GM23338 (cell line): ENCODE measurements around the gene PDCD1. TPM values are rescaled to one million over a fixed set of nuclear protein-coding genes. Genes with fewer than 3 reads are reported as not detected.
"Not testable (repeated sequence)": the region's sequence is repeated elsewhere in the genome, so short reads cannot be mapped to it uniquely, and the experiment has no call there.

ENCODE experiments used
- ATAC-seq: fragments of 200-7000 bp; cut with Tn5 transposase; 3 replicates; pipeline ENCODE4 v1.9.1; 2020
- DNase-seq: peaks from one replicate; pipeline ENCODE4 v3.0.0-alpha.2; 2015; ENCODE audit warnings: low spot score
- H2AFZ ChIP-seq: fragments of 200-600 bp; sonication (generic); 2 replicates; pipeline ENCODE4 v1.8.0; 2016; ENCODE audit warnings: antibody characterized with exemption, mild to moderate bottlenecking, moderate library complexity
- H3F3A ChIP-seq: fragments of 200-600 bp; sonication (generic); replicated peaks from 2 replicates; pipeline ENCODE4 v1.8.0; 2017; ENCODE audit warnings: antibody characterized with exemption, mixed run types, low read depth
- H3K27ac ChIP-seq: fragments of 200-600 bp; sonication (generic); 2 replicates; pipeline ENCODE4 v1.6.1; 2016; ENCODE audit warnings: low read depth
- H3K27me3 ChIP-seq: fragments of 200-600 bp; sonication (generic); 2 replicates; pipeline ENCODE4 v1.8.0; 2016; ENCODE audit warnings: mild to moderate bottlenecking, mixed run types, moderate library complexity; ENCODE audit not compliant: insufficient read depth
- H3K36me3 ChIP-seq: fragments of 200-600 bp; sonication (generic); 2 replicates; pipeline ENCODE4 v1.8.0; 2016; ENCODE audit warnings: mild to moderate bottlenecking; ENCODE audit not compliant: insufficient read depth
- H3K4me1 ChIP-seq: fragments of 200-600 bp; sonication (generic); 2 replicates; pipeline ENCODE4 v1.8.0; 2016; ENCODE audit warnings: mild to moderate bottlenecking, moderate library complexity; ENCODE audit not compliant: insufficient read depth
- H3K4me2 ChIP-seq: fragments of 200-600 bp; sonication (generic); 2 replicates; pipeline ENCODE4 v1.7.1; 2017; ENCODE audit warnings: mixed run types
- H3K4me3 ChIP-seq: fragments of 200-600 bp; sonication (generic); 2 replicates; pipeline ENCODE4 v1.6.1; 2016; ENCODE audit warnings: mixed run types
- H3K79me2 ChIP-seq: fragments of 200-600 bp; sonication (generic); replicated peaks from 2 replicates; pipeline ENCODE4 v1.8.0; 2017; ENCODE audit warnings: mild to moderate bottlenecking; ENCODE audit not compliant: insufficient read depth
- H3K9me2 ChIP-seq: fragments of 200-600 bp; sonication (generic); 2 replicates; pipeline ENCODE4 v1.8.0; 2017; ENCODE audit not compliant: insufficient read depth
- H4K20me1 ChIP-seq: fragments of 200-600 bp; sonication (generic); replicated peaks from 2 replicates; pipeline ENCODE4 v1.8.0; 2017; ENCODE audit warnings: mild to moderate bottlenecking; ENCODE audit not compliant: insufficient read depth
- H3K27ac Mint-ChIP-seq: 2 replicates; pipeline ENCODE4 v1.8.0; 2020; ENCODE audit warnings: inconsistent platforms, mild to moderate bottlenecking, moderate library complexity, mixed read lengths
- H3K27me3 Mint-ChIP-seq: 3 replicates; pipeline ENCODE4 v1.8.0; 2022; ENCODE audit warnings: low read depth, mild to moderate bottlenecking, moderate library complexity, mixed read lengths, inconsistent platforms; ENCODE audit not compliant: insufficient read depth, poor library complexity
- H3K36me3 Mint-ChIP-seq: 3 replicates; pipeline ENCODE4 v1.8.0; 2021; ENCODE audit warnings: low read depth, mild to moderate bottlenecking, inconsistent platforms, moderate library complexity, mixed read lengths
- H3K4me1 Mint-ChIP-seq: 3 replicates; pipeline ENCODE4 v1.8.0; 2020; ENCODE audit warnings: mild to moderate bottlenecking, inconsistent platforms, mixed read lengths
- H3K4me3 Mint-ChIP-seq: 3 replicates; pipeline ENCODE4 v1.8.0; 2021; ENCODE audit warnings: moderate library complexity, mild to moderate bottlenecking, inconsistent platforms, mixed read lengths
- H3K9me3 Mint-ChIP-seq: 3 replicates; pipeline ENCODE4 v1.8.0; 2020; ENCODE audit warnings: moderate library complexity, mild to moderate bottlenecking, inconsistent platforms, mixed read lengths
- CTCF ChIP-seq, 2 experiments: fragments of 200-600 bp in 1 of 2; sonication (generic) in 1 of 2; conservative IDR thresholded peaks; 2 replicates each; pipeline versions ENCODE4 v1.5.1 to v1.6.1; 2016 to 2017; ENCODE audit warnings: antibody characterized with exemption in 2 of 2, low read depth in 2 of 2, mild to moderate bottlenecking in 2 of 2, moderate library complexity in 1 of 2
- EZH2 ChIP-seq: fragments of 200-600 bp; sonication (generic); IDR thresholded peaks from one replicate; pipeline ENCODE4 v1.8.0; 2017; ENCODE audit warnings: antibody characterized with exemption, mild to moderate bottlenecking, low read depth; ENCODE audit not compliant: unreplicated experiment
- JUNB ChIP-seq: IDR thresholded peaks from one replicate; pipeline ENCODE4 v1.6.1; 2016; ENCODE audit warnings: antibody characterized with exemption; ENCODE audit not compliant: unreplicated experiment
- POLR2AphosphoS5 ChIP-seq: IDR thresholded peaks from 2 replicates; pipeline ENCODE4 v1.6.1; 2016; ENCODE audit warnings: antibody characterized with exemption, low read depth
- REST ChIP-seq: IDR thresholded peaks from one replicate; pipeline ENCODE4 v1.6.1; 2018; ENCODE audit warnings: antibody characterized with exemption; ENCODE audit not compliant: unreplicated experiment
- STAT1 ChIP-seq: IDR thresholded peaks from one replicate; pipeline ENCODE4 v1.6.1; 2016; ENCODE audit warnings: antibody characterized with exemption; ENCODE audit not compliant: unreplicated experiment
- ZNF331 ChIP-seq: fragments of 250-450 bp; sonication (Bioruptor Pico); IDR thresholded peaks from 2 replicates; pipeline ENCODE4 v1.5.0; 2020; ENCODE audit warnings: low read depth, mild to moderate bottlenecking, moderate library complexity
- ZNF462 ChIP-seq: fragments of 250-450 bp; sonication (Bioruptor Pico); IDR thresholded peaks from 2 replicates; pipeline ENCODE4 v1.5.0; 2020; ENCODE audit warnings: mild to moderate bottlenecking, moderate library complexity
- polyA plus RNA-seq: library from polyadenylated mRNA; unstranded; fragments of >200 nt; fragmentation: Nextera tagmentation; extraction: Ambion mirVana; gene quantifications from 2 replicates; pipeline ENCODE4 v1.2.1, GENCODE V29; 2016
- total RNA-seq: library from RNA; depleted of rRNA; stranded (reverse); fragments of >200 nt; shearing (Covaris generic); gene quantifications from 2 replicates; pipeline ENCODE4 v1.2.3, GENCODE V29; 2014

Gene PDCD1
- total and polyA plus RNA-seq, 2 experiments from 2014 or later: 0.34 to 0.38 TPM

DNA sequence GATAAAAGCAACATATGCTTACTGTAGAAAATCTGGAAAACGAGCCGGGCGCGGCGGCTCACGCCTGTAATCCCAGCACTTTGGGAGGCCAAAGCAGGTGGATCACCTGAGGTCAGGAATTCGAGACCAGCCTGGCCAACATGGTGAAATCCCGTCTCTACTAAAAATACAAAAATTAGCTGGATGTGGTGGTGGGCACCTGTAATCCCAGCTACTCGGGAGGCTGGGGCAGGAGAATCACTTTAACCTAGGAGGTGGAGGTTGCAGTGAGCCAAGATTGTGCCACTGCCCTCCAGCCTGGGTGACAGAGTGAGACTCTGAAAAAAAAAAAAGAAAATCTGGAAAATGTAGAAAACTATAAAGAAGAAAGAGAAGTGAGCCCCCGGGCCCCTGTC is 40.9 kb downstream of the PDCD1 start:
- H3K36me3 ChIP-seq, H3K4me3 Mint-ChIP-seq, H3K9me2 ChIP-seq, H3K4me2 ChIP-seq, H3K79me2 ChIP-seq, H3K4me1 ChIP-seq, H3K27ac Mint-ChIP-seq, H3K4me1 Mint-ChIP-seq, H3K9me3 Mint-ChIP-seq, DNase-seq, H2AFZ ChIP-seq, H3K4me3 ChIP-seq, H3K27me3 ChIP-seq, ATAC-seq, H3K27ac ChIP-seq, H3K36me3 Mint-ChIP-seq, H4K20me1 ChIP-seq: not testable (repeated sequence)
- H3K27me3 Mint-ChIP-seq: peaks cover 19% of the 10 kb centered on the region
- H3F3A ChIP-seq: peaks cover 11% of the 10 kb centered on the region

- 0 out of 2 replicates have a peak, but pooled peaks cover 6% of the 10 kb centered on the region for H3F3A ChIP-seq
- H3K4me3 Mint-ChIP-seq: no peak overlapping the region
- no peak overlapping the region for H2AFZ ChIP-seq
- H3K9me3 Mint-ChIP-seq: peaks cover under 1% of the 10 kb centered on the region; the same call in 1 of the 3 replicates
- H3K4me3 ChIP-seq: no peak overlapping the region
- no peaks in the 10 kb centered on the region; the same call in 1 of the 2 replicates for H3K4me1 ChIP-seq
- no peaks in the 10 kb centered on the region for H4K20me1 ChIP-seq
- H3K36me3 ChIP-seq: no peaks in the 10 kb centered on the region
- no peak overlapping the region for H3K4me2 ChIP-seq
- no peaks in the 10 kb centered on the region; the same call in 2 of the 3 replicates for H3K36me3 Mint-ChIP-seq
- DNase-seq: no peak
- peaks cover 14% of the 10 kb centered on the region for H3K27me3 Mint-ChIP-seq
- H3K79me2 ChIP-seq: no peaks in the 10 kb centered on the region
- H3K27ac ChIP-seq: no peak overlapping the region
- ATAC-seq: no peak
- no peaks in the 10 kb centered on the region for H3K27me3 ChIP-seq
- no peak overlapping the region for H3K27ac Mint-ChIP-seq
- peaks cover 4% of the 10 kb centered on the region for H3K4me1 Mint-ChIP-seq
- H3K9me2 ChIP-seq: no peaks in the 10 kb centered on the region
- TF ChIP-seq ZNF331 (CRISPR knock-in tag) (no peak), CTCF (conservative IDR thresholded peaks at IDR 0.05; ENCODE audit: low read depth in 2 of 2) (no peak), EZH2 (no peak), REST (no peak), STAT1 (no peak), POLR2AphosphoS5 (no peak), JUNB (no peak), ZNF462 (CRISPR knock-in tag) (no peak)
Measured at GRCh38 chr2:241817126-241817820, 41.4 kb downstream of the PDCD1 start.
